ENCODE results near the gene MCF2L.
A peak's percentile ranks its signal among the peaks of the same experiment; 100 is the strongest.

Gene MCF2L

GRCh38 chr13:112962911-112963625, 5.9 kb upstream of the MCF2L start:
- no peak for DNase-seq (ENCODE audit: low read depth in 2 of 2)

GRCh38 chr13:112963641-112964040, 5.4 kb upstream of the MCF2L start:
- no peak for DNase-seq (ENCODE audit: low read depth in 2 of 2)

GRCh38 chr13:112964971-112965492, 4.0 kb upstream of the MCF2L start:
- DNase-seq (ENCODE audit: low read depth in 2 of 2), result no peak

GRCh38 chr13:112965573-112966115, 3.4 kb upstream of the MCF2L start:
- no peak for DNase-seq (ENCODE audit: low read depth in 2 of 2)

- DNase-seq (ENCODE audit: low read depth in 2 of 2), result no peak
These were observed 2.2 kb upstream of the MCF2L start for GRCh38 chr13:112966776-112967175.

- peak in 1 of 2 experiments; percentile 6 for DNase-seq (ENCODE audit: low read depth in 2 of 2)
These were observed 1.2 kb upstream of the MCF2L start for GRCh38 chr13:112967686-112968379.

- no peak for DNase-seq (ENCODE audit: low read depth in 2 of 2)
These were observed 569 bp upstream of the MCF2L start for GRCh38 chr13:112968380-112968909.

- no peak for DNase-seq (ENCODE audit: low read depth in 2 of 2)
These were observed 801 bp downstream of the MCF2L start for GRCh38 chr13:112969692-112970338.

GRCh38 chr13:112970552-112971287, 1.7 kb downstream of the MCF2L start:
- no peak for DNase-seq (ENCODE audit: low read depth in 2 of 2)

GRCh38 chr13:112971288-112971643, 2.3 kb downstream of the MCF2L start:
- DNase-seq (ENCODE audit: low read depth in 2 of 2), result no peak

GRCh38 chr13:112972258-112972657, 3.2 kb downstream of the MCF2L start:
- no peak for DNase-seq (ENCODE audit: low read depth in 2 of 2)

- DNase-seq (ENCODE audit: low read depth in 2 of 2), result no peak
These were observed 4.0 kb downstream of the MCF2L start for GRCh38 chr13:112972867-112973576.

- DNase-seq (ENCODE audit: low read depth in 2 of 2), result no peak
These were observed 4.5 kb downstream of the MCF2L start for GRCh38 chr13:112973577-112973951.

GRCh38 chr13:112974125-112974524, 5.1 kb downstream of the MCF2L start:
- DNase-seq (ENCODE audit: low read depth in 2 of 2), result no peak

GRCh38 chr13:112974671-112975070, 5.7 kb downstream of the MCF2L start:
- DNase-seq (ENCODE audit: low read depth in 2 of 2), result no peak

- DNase-seq (ENCODE audit: low read depth in 2 of 2), result no peak
These were observed 6.5 kb downstream of the MCF2L start for GRCh38 chr13:112975401-112975939.

- no peak for DNase-seq (ENCODE audit: low read depth in 2 of 2)
These were observed 7.5 kb downstream of the MCF2L start for GRCh38 chr13:112976526-112976925.

GRCh38 chr13:112977091-112977490, 8.1 kb downstream of the MCF2L start:
- DNase-seq (ENCODE audit: low read depth in 2 of 2), result no peak

GRCh38 chr13:112977525-112977924, 8.5 kb downstream of the MCF2L start:
- DNase-seq (ENCODE audit: low read depth in 2 of 2), result no peak

GRCh38 chr13:112978561-112979405, 9.8 kb downstream of the MCF2L start:
- DNase-seq (ENCODE audit: low read depth in 2 of 2), result no peak
